ENCODE data around the gene ZFR. TPM values are rescaled to one million over a fixed set of nuclear protein-coding genes. Genes with fewer than 3 reads are reported as not detected.

Gene ZFR
- total RNA-seq, 1 donor from 2014 or later = 64.3 TPM

GRCh38 chr5:32428426-32428825, 16.1 kb downstream of the ZFR start:
- ChIA-PET POLR2A (interaction anchor here (0.7 to 1.3 kb wide), 2 partner anchors 16 to 162 kb away, joined by 4 to 5 read pairs; partner anchors contain the start of gene ZFR), CTCF (no interaction called here)
- no peak overlapping the region for H3K4me3 Mint-ChIP-seq
- no peak for TF ChIP-seq CTCF (IDR thresholded peaks at IDR 0.05)
- intact Hi-C loops (cut with micrococcal nuclease) = no loop called here
- H3K9me3 Mint-ChIP-seq = peaks cover 4% of the 10 kb centered on the region
- H3K36me3 Mint-ChIP-seq (ENCODE audit: low read depth) = peaks cover 56% of the 10 kb centered on the region
- H3K27ac Mint-ChIP-seq = no peak overlapping the region
- ATAC-seq (ENCODE audit: low read depth) = no peak
- H3K27me3 Mint-ChIP-seq = no peaks in the 10 kb centered on the region
- DNase-seq = no peak
- H3K4me1 Mint-ChIP-seq = peaks cover 54% of the 10 kb centered on the region

- POLR2A ChIA-PET = no interaction called here
- Mint-ChIP-seq H3K36me3 (ENCODE audit: low read depth) (peaks cover 54% of the 10 kb centered on the region), H3K9me3 (peaks cover 4% of the 10 kb centered on the region), H3K27ac (no peak overlapping the region), H3K27me3 (no peaks in the 10 kb centered on the region), H3K4me3 (no peak overlapping the region), H3K4me1 (peaks cover 50% of the 10 kb centered on the region)
- intact Hi-C loops (cut with micrococcal nuclease) = no loop called here
- no peak for DNase-seq
- CTCF ChIA-PET = no interaction called here
- no peak for TF ChIP-seq CTCF (IDR thresholded peaks at IDR 0.05)
- no peak for ATAC-seq (ENCODE audit: low read depth)
Observed at GRCh38 chr5:32426440-32427151, 17.9 kb downstream of the ZFR start.

- peaks cover 4% of the 10 kb centered on the region for H3K9me3 Mint-ChIP-seq
Observed at GRCh38 chr5:32422697-32423096, 21.8 kb downstream of the ZFR start.

GRCh38 chr5:32421075-32421474, 23.5 kb downstream of the ZFR start:
- no peak for DNase-seq
- Mint-ChIP-seq H3K4me1 (peaks cover 34% of the 10 kb centered on the region), H3K36me3 (ENCODE audit: low read depth) (peaks cover 47% of the 10 kb centered on the region), H3K27ac (no peak overlapping the region), H3K9me3 (peaks cover under 1% of the 10 kb centered on the region), H3K4me3 (no peak overlapping the region), H3K27me3 (no peaks in the 10 kb centered on the region)
- ATAC-seq (ENCODE audit: low read depth) = no peak
- no peak for TF ChIP-seq CTCF (IDR thresholded peaks at IDR 0.05)
- intact Hi-C loops (cut with micrococcal nuclease) = loop anchor here (5.0 kb wide), 1 partner anchor 191 kb away; no protein-coding TSS in a partner anchor
- ChIA-PET POLR2A (no interaction called here), CTCF (interaction anchor here (1.8 kb wide), 1 partner anchor 169 kb away, joined by 7 read pairs; no protein-coding TSS in a partner anchor)

More at GRCh38 chr5:32422697-32423096, 21.8 kb downstream of the ZFR start:
- DNase-seq = no peak
- Mint-ChIP-seq H3K4me3 (no peak overlapping the region), H3K27ac (no peak overlapping the region), H3K4me1 (peaks cover 35% of the 10 kb centered on the region), H3K27me3 (no peaks in the 10 kb centered on the region), H3K36me3 (ENCODE audit: low read depth) (peaks cover 49% of the 10 kb centered on the region)
- no peak for ATAC-seq (ENCODE audit: low read depth)
- POLR2A ChIA-PET = no interaction called here
- no peak for TF ChIP-seq CTCF (IDR thresholded peaks at IDR 0.05)
- CTCF ChIA-PET = no interaction called here
- intact Hi-C loops (cut with micrococcal nuclease) = loop anchor here (5.0 kb wide), 1 partner anchor 190 kb away; no protein-coding TSS in a partner anchor

- H3K4me1 Mint-ChIP-seq = peaks cover 34% of the 10 kb centered on the region
- H3K9me3 Mint-ChIP-seq = no peaks in the 10 kb centered on the region
- ChIA-PET POLR2A (no interaction called here), CTCF (interaction anchor here (1.8 kb wide), 1 partner anchor 169 kb away, joined by 7 read pairs; no protein-coding TSS in a partner anchor)
- peaks cover 51% of the 10 kb centered on the region for H3K36me3 Mint-ChIP-seq (ENCODE audit: low read depth)
- no peak for TF ChIP-seq CTCF (IDR thresholded peaks at IDR 0.05)
- H3K4me3 Mint-ChIP-seq = no peak overlapping the region
- ATAC-seq (ENCODE audit: low read depth) (no peak), DNase-seq (no peak)
- intact Hi-C loops (cut with micrococcal nuclease) = loop anchor here (5.0 kb wide), 1 partner anchor 192 kb away; no protein-coding TSS in a partner anchor
- H3K27me3 Mint-ChIP-seq = no peaks in the 10 kb centered on the region
- no peak overlapping the region for H3K27ac Mint-ChIP-seq
Observed at GRCh38 chr5:32420506-32420905, 24.0 kb downstream of the ZFR start.
